Uterus (tissue), 4 donors: ENCODE results near the gene TBC1D5. TPM values are rescaled to one million over a fixed set of nuclear protein-coding genes. Genes with fewer than 3 reads are reported as not detected.

Experiments used
- DNase-seq, 2 donors: peaks; one replicate each; pipeline ENCODE4 v3.0.0-alpha.2; 2019 to 2020
- H3K27ac ChIP-seq, 2 donors: fragments of 200-600 bp; sonication (generic); 1 replicate in 1 of 2; 2 replicates in 1 of 2; pipeline ENCODE4 v1.5.1; 2016 to 2018
- H3K27me3 ChIP-seq, 2 donors: fragments of 200-600 bp; sonication (generic); one replicate each; pipeline ENCODE4 v1.5.1; 2018 to 2019; ENCODE audit warnings: control low read depth in 1 of 2
- H3K36me3 ChIP-seq, 2 donors: fragments of 200-600 bp; sonication (generic); one replicate each; pipeline ENCODE4 v1.5.1; 2019; ENCODE audit warnings: control low read depth in 1 of 2
- H3K4me1 ChIP-seq, 2 donors: fragments of 200-600 bp; sonication (generic); one replicate each; pipeline ENCODE4 v1.5.1; 2018 to 2019; ENCODE audit warnings: control low read depth in 1 of 2
- H3K4me3 ChIP-seq, 2 donors: fragments of 200-600 bp; sonication (generic); 1 replicate in 1 of 2; 2 replicates in 1 of 2; pipeline ENCODE4 v1.5.1; 2018 to 2019; ENCODE audit warnings: mild to moderate bottlenecking in 1 of 2
- H3K9me3 ChIP-seq, 2 donors: fragments of 200-600 bp; sonication (generic); one replicate each; pipeline ENCODE4 v1.5.1; 2019; ENCODE audit warnings: control low read depth in 1 of 2
- CTCF ChIP-seq, 4 experiments: fragments of 200-600 bp in 2 of 4; fragments of 450-650 bp in 2 of 4; sonication (generic) in 2 of 4; IDR thresholded peaks; one replicate each; pipeline ENCODE4 v1.5.1; 2016 to 2019; ENCODE audit warnings: antibody characterized with exemption in 4 of 4, mild to moderate bottlenecking in 2 of 4, moderate library complexity in 1 of 4
- POLR2A ChIP-seq, 2 donors: fragments of 450-650 bp; IDR thresholded peaks; one replicate each; pipeline ENCODE4 v1.6.1; 2016; ENCODE audit warnings: antibody characterized with exemption in 2 of 2, mild to moderate bottlenecking in 1 of 2, moderate library complexity in 1 of 2
- intact Hi-C: fragments of 100-400 bp; cut with DNase I; formaldehyde crosslinking; loops from one replicate; pipeline ENCODE4 v1.15.1; 2023; ENCODE audit warnings: low total_unique reads
- total RNA-seq, 4 donors: library from RNA; depleted of rRNA in 3 of 4; stranded (reverse); fragments of >200 nt in 3 of 4; gene quantifications; one replicate each; pipeline versions ENCODE4 v1.1.0 to v1.2.4, GENCODE V29; 2014 to 2023
- donor health status: DM: yes; HTN: yes; CAD: no.

Gene TBC1D5
- total RNA-seq, 4 donors from 2014 or later = 34.6 to 189 (median 75.6) TPM

- H3K27ac ChIP-seq = no peak overlapping the region
- H3K36me3 ChIP-seq = no peaks in the 10 kb centered on the region
- H3K4me1 ChIP-seq = no peaks in the 10 kb centered on the region
- no peak overlapping the region for H3K4me3 ChIP-seq
- no peak for DNase-seq
- H3K27me3 ChIP-seq = no peaks in the 10 kb centered on the region
- intact Hi-C loops = no loop called here
- H3K9me3 ChIP-seq = no peaks in the 10 kb centered on the region
- TF ChIP-seq POLR2A (IDR thresholded peaks at IDR 0.05) (no peak), CTCF (IDR thresholded peaks at IDR 0.05) (no peak)
These were observed 190.5 kb downstream of the TBC1D5 start for GRCh38 chr3:17551895-17552294.

GRCh38 chr3:17551333-17551732 lies 191.1 kb downstream of the TBC1D5 start:
- Histone ChIP-seq H3K27ac (no peak overlapping the region), H3K4me3 (no peak overlapping the region), H3K27me3 (no peaks in the 10 kb centered on the region), H3K4me1 (no peaks in the 10 kb centered on the region), H3K9me3 (no peaks in the 10 kb centered on the region), H3K36me3 (no peaks in the 10 kb centered on the region)
- no peak for DNase-seq
- intact Hi-C loops = no loop called here
- TF ChIP-seq POLR2A (IDR thresholded peaks at IDR 0.05) (no peak), CTCF (IDR thresholded peaks at IDR 0.05) (no peak)

- no peaks in the 10 kb centered on the region for H3K36me3 ChIP-seq
- intact Hi-C loops = no loop called here
- no peaks in the 10 kb centered on the region for H3K4me1 ChIP-seq
- H3K9me3 ChIP-seq = no peaks in the 10 kb centered on the region
- TF ChIP-seq CTCF (IDR thresholded peaks at IDR 0.05) = no peak
- TF ChIP-seq POLR2A (IDR thresholded peaks at IDR 0.05) = no peak
- H3K4me3 ChIP-seq = no peak overlapping the region
- DNase-seq = no peak
- no peak overlapping the region for H3K27ac ChIP-seq
- no peaks in the 10 kb centered on the region for H3K27me3 ChIP-seq
These were observed 191.8 kb downstream of the TBC1D5 start for GRCh38 chr3:17550624-17551023.

- no peak overlapping the region for H3K27ac ChIP-seq
- no peak for DNase-seq
- no peaks in the 10 kb centered on the region for H3K27me3 ChIP-seq
- H3K4me1 ChIP-seq = no peaks in the 10 kb centered on the region
- H3K4me3 ChIP-seq = no peak overlapping the region
- TF ChIP-seq CTCF (IDR thresholded peaks at IDR 0.05) = no peak
- no peaks in the 10 kb centered on the region for H3K9me3 ChIP-seq
- intact Hi-C loops = no loop called here
- no peaks in the 10 kb centered on the region for H3K36me3 ChIP-seq
These were observed 195.8 kb downstream of the TBC1D5 start for GRCh38 chr3:17546500-17547255.

- Histone ChIP-seq H3K4me3 (no peak overlapping the region), H3K9me3 (no peaks in the 10 kb centered on the region), H3K4me1 (no peaks in the 10 kb centered on the region), H3K27ac (no peak overlapping the region), H3K36me3 (no peaks in the 10 kb centered on the region), H3K27me3 (no peaks in the 10 kb centered on the region)
- DNase-seq = no peak
- TF ChIP-seq CTCF (IDR thresholded peaks at IDR 0.05) (no peak), POLR2A (IDR thresholded peaks at IDR 0.05) (no peak)
- intact Hi-C loops = no loop called here
These were observed 197.8 kb downstream of the TBC1D5 start for GRCh38 chr3:17544632-17545031.
